ENCODE data around the gene PRKN.

The PRKN gene

DNA sequence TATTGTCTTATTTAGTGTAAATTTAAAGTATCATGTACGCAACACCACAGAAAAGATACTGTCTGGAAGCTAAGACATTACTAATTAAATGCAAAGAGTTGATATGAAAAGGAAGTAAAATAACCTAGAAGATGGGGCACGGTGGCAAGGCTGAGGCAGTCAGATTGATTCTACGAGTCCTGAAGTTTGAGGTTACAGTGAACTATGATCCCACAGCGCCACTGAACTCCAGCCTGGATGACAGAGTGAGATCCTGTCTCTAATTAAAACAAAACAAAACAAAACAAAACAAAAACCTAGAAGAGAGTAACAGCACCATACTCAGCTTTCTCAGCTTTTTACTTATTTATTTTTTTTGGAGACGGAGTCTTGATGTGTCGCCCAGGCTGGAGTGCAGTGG is 199.0 kb downstream of the PRKN start:
- DNase-seq = no peak

DNA sequence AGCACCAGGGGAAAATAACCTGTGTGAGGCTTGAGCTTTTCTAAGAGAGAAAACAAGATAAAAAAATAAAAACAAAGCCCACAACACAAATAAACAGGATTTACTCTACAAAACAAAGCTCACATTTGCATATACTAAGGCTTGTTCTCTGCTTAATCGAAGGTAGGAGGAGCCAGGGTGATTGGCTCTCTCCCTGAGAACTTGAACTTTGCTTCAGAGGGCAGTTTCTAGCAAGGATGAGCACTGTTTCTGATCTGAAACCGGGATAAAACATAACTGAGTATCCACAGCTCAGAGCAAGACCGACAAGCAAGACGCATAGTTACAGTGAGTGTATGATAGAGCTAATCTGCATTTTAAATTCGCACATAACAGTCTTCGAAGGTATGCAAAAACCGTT is 200.6 kb downstream of the PRKN start:
- no peak for DNase-seq

GRCh38 chr6:162525181-162525580 is 202.4 kb downstream of the PRKN start:
- no peak for DNase-seq

DNA sequence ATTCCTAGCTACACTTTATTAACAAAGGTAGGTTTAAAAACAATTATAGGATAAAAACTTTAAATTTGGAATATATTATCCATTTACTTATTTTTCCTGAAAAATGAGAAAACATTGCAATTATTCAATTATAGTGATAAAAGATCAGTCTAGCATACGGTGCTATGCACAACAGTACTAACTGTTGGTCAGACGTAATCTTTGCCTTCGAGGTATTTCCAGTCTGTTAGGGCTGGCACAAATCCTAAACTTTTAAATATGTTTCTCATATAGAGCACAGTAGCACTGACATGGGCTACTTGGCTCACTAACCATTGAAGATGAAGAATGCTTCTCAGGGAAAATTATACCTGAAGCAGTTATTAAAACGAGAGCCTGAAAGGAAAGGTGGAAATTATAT is 214.8 kb downstream of the PRKN start:
- no peak for DNase-seq

- DNase-seq = no peak
These were observed 230.2 kb downstream of the PRKN start for GRCh38 chr6:162497389-162497788.

- DNase-seq = no peak
These were observed 233.6 kb downstream of the PRKN start for GRCh38 chr6:162493917-162494316.

- DNase-seq = no peak
These were observed 235.9 kb downstream of the PRKN start for GRCh38 chr6:162491637-162492036.

GRCh38 chr6:162489101-162489976 is 238.2 kb downstream of the PRKN start:
- no peak for DNase-seq

DNA sequence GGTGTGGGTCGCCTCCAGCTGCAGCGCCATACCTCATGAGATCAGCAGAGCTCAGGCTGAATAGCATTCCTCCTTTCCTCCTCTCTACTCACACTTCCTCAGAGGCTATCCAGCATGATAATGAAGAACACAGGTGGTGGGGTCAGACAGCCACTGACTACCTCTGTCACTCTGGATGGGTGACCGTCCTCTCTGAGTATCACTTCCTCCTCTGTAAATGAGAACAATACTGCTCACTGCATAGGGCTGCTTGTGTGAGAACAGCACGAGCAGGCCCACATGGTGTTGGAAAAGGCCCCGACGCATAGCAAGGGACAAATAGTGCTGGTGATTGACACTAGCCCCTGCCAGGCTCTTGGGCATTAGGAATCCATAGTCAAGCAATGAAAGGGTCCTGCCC is 239.1 kb downstream of the PRKN start:
- DNase-seq = no peak

GRCh38 chr6:162485464-162485863 is 242.1 kb downstream of the PRKN start:
- no peak for DNase-seq

DNA sequence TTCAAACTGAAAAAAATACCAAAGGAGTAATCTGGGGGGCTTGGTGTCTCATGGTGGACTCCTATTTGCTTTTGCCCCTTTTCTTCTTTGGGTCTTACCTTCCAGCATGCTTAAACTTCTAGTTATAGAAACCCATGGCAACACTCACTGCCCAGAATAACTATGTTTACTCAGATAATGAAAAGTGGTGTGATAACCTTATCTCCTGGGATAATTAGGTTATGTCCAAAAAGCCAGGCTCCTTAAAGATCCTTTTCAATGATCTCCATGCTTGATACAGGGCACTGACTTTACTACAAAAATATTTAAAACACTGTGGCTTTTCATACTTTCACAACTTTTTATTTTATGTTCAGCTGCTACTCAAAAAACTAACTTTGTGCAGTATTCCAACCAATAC is 245.6 kb downstream of the PRKN start:
- DNase-seq = no peak

GRCh38 chr6:162481320-162481719 is 246.2 kb downstream of the PRKN start:
- no peak for DNase-seq

GRCh38 chr6:162478192-162478671 is 249.3 kb downstream of the PRKN start:
- DNase-seq = no peak

DNA sequence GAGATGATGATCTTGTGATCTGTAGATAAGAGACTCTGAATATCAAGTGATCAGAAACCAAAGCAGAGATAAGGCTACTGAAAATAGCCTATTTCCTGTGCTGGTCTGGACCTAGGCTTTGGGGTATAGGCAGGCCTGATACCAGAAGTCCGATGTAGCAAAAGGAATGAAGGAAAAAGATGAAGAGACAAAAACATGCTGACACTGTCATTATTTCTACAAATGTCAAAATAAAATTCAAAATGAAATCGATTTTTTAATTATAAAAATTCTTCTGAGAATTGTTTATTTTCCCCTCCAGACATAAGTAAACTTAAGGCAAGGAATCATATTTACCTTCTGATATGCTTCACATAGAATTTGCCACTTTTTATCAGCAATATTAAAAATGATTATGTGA is 252.8 kb downstream of the PRKN start:
- DNase-seq = no peak

GRCh38 chr6:162471842-162472241 is 255.7 kb downstream of the PRKN start:
- DNase-seq = no peak

GRCh38 chr6:162468326-162468725 is 259.2 kb downstream of the PRKN start:
- DNase-seq = no peak

DNA sequence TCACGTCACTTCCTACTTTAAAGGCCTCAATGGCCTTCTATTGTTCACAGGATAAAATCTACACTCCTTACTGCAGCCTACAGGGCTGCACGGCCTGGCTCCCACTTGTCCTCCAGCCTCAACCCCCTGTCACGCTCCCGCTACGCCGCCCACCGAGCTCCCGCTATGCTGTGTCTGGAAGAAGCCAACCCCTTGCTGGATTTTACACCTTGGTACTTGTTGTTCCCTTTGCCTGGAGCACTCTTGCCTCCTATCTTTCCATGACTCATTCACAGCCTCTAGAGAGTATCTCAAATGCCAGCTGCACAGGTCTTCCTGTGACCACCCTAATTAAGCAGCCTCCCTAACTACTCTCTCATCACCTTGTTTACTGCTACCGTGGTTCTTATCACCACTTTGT is 259.9 kb downstream of the PRKN start:
- DNase-seq = no peak

GRCh38 chr6:162463576-162463975 is 264.0 kb downstream of the PRKN start:
- DNase-seq = no peak

- DNase-seq = no peak
These were observed 267.6 kb downstream of the PRKN start for GRCh38 chr6:162459985-162460384.

GRCh38 chr6:162450358-162450757 is 277.2 kb downstream of the PRKN start:
- DNase-seq = no peak

- DNase-seq = no peak
These were observed 279.3 kb downstream of the PRKN start for GRCh38 chr6:162448294-162448693.

- DNase-seq = no peak
These were observed 284.5 kb downstream of the PRKN start for GRCh38 chr6:162443101-162443500.

- DNase-seq = peak; percentile 36
These were observed 284.9 kb downstream of the PRKN start for GRCh38 chr6:162442687-162443086.

GRCh38 chr6:162441991-162442390 is 285.6 kb downstream of the PRKN start:
- DNase-seq = no peak

GRCh38 chr6:162438980-162439379 is 288.6 kb downstream of the PRKN start:
- no peak for DNase-seq

All from NCI-H774 (cell line).